HG02642 (cell line): ENCODE results near the gene USP2.

Experiments
- ATAC-seq: cut with Tn5 transposase; IDR thresholded peaks from one replicate; pipeline ENCODE4 v1.9.1; 2021; ENCODE audit warnings: mild to moderate bottlenecking; ENCODE audit not compliant: unreplicated experiment, poor library complexity

The USP2 gene

GRCh38 chr11:119381181-119381988 lies at the start of gene USP2:
Gene USP2 (minus strand): TSS chr11:119381690. CDS start chr11:119373480, 8,210 bp downstream.
- ATAC-seq, result peak; percentile 98

- ATAC-seq, result no peak
Observed at GRCh38 chr11:119427279-119427678, 45.8 kb upstream of the USP2 start.

GRCh38 chr11:119426142-119426541 lies 44.7 kb upstream of the USP2 start:
- ATAC-seq, result no peak

- no peak for ATAC-seq
Observed at GRCh38 chr11:119424775-119425174, 43.3 kb upstream of the USP2 start.

- ATAC-seq, result no peak
Observed at GRCh38 chr11:119424276-119424675, 42.8 kb upstream of the USP2 start.

- ATAC-seq, result no peak
Observed at GRCh38 chr11:119423509-119424254, 42.2 kb upstream of the USP2 start.

- no peak for ATAC-seq
Observed at GRCh38 chr11:119422809-119423508, 41.5 kb upstream of the USP2 start, which contains the start of gene THY1. Gene THY1 (minus strand): TSS chr11:119423172. CDS start chr11:119420905, 2,267 bp downstream.

- no peak for ATAC-seq
Observed at GRCh38 chr11:119421941-119422808, 40.7 kb upstream of the USP2 start.

- ATAC-seq, result no peak
Observed at GRCh38 chr11:119421351-119421750, 39.9 kb upstream of the USP2 start.

GRCh38 chr11:119420631-119421030 lies 39.1 kb upstream of the USP2 start:
- no peak for ATAC-seq

- ATAC-seq, result no peak
Observed at GRCh38 chr11:119419834-119420492, 38.5 kb upstream of the USP2 start.

- ATAC-seq, result no peak
Observed at GRCh38 chr11:119419246-119419645, 37.8 kb upstream of the USP2 start.

GRCh38 chr11:119418759-119419158 lies 37.3 kb upstream of the USP2 start:
- no peak for ATAC-seq

GRCh38 chr11:119417726-119418540 lies 36.4 kb upstream of the USP2 start:
- no peak for ATAC-seq

- no peak for ATAC-seq
Observed at GRCh38 chr11:119416606-119417580, 35.4 kb upstream of the USP2 start.

GRCh38 chr11:119415966-119416365 lies 34.5 kb upstream of the USP2 start:
- ATAC-seq, result no peak

- ATAC-seq, result no peak
Observed at GRCh38 chr11:119415517-119415916, 34.0 kb upstream of the USP2 start.
